HL-60/S4 treated with retinoic acid at 250 ng/mL for 4 days and 3 days (cell line): ENCODE data around the gene IFNA6.
"Not testable (repeated sequence)": the region's sequence is repeated elsewhere in the genome, so short reads cannot be mapped to it uniquely, and the experiment has no call there.

Experiments
- in situ Hi-C: fragments of 300-500 bp; cut with MboI; formaldehyde crosslinking; loops from 2 replicates; pipeline ENCODE4 v1.7.0; 2022; ENCODE audit warnings: low sequenced_read_pairs

IFNA6 gene

DNA sequence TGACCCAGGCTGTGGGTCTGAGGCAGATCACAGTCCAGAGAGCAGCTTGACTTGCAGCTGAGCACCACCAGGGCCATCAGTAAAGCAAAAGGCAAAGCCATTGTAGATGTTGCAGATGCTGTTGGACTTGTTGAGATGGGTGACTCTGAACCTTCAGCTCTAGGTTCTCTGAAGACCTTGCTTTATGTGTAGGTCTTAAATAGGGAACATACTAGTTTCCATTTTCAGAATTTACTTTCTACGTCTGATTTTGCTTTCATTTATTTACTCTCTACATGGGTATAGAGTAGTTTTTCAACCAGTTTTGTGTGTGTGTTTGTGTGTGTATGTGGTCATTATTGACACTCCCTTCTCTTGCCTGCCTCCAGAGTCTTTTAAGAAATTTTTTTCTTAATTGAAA lies at the start of gene IFNA6:
Gene IFNA6, minus strand, starts transcription at position 101 of the 400 bp plus-strand sequence. Its CDS starts 0 bp downstream, at position 101.
- in situ Hi-C loops: no loop called here

DNA sequence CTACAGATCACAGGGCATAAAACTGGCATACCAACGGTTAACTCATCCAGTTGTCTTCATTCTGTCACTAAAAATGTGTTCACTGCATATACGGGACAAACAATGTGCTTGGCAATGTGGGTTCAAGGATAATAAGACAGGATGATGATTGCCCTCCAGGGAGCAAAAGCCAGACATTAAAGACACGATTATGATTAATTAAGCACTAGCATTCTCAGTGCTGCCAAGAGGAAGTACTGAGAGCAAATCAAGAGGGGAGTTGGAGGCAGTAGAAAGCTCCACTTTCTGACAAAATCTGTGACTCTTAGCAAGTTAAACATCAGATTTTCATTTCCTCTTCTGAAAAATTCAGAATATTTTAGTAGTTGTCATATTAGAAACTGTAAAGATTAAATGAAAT lies 49.3 kb upstream of the IFNA6 start:
- in situ Hi-C loops: no loop called here

DNA sequence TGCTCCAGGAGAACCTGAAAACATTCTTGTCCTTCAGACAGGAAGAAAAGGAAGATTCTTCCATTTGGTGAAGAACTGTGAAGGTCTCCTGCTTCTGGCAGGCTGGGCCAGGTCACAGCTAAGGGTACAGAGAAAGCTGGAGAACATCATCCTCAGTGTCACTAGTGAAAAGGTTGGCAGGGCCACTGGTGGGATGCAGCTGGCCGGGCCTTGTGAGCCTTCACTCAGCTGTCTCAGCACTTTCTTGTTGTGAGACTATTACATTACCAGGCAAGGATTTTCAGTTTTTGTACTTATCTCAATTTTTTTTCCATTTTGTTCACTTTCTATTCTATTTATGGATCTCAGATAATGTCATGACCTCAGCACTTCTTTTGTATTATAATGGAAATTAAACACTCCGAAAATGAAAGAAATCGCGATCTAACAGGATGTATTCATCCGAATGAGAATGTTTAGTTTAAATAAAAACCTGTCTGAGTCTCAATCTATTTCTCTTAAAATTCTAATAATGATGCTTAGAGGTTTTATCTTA lies 48.3 kb upstream of the IFNA6 start:
- in situ Hi-C loops: no loop called here

DNA sequence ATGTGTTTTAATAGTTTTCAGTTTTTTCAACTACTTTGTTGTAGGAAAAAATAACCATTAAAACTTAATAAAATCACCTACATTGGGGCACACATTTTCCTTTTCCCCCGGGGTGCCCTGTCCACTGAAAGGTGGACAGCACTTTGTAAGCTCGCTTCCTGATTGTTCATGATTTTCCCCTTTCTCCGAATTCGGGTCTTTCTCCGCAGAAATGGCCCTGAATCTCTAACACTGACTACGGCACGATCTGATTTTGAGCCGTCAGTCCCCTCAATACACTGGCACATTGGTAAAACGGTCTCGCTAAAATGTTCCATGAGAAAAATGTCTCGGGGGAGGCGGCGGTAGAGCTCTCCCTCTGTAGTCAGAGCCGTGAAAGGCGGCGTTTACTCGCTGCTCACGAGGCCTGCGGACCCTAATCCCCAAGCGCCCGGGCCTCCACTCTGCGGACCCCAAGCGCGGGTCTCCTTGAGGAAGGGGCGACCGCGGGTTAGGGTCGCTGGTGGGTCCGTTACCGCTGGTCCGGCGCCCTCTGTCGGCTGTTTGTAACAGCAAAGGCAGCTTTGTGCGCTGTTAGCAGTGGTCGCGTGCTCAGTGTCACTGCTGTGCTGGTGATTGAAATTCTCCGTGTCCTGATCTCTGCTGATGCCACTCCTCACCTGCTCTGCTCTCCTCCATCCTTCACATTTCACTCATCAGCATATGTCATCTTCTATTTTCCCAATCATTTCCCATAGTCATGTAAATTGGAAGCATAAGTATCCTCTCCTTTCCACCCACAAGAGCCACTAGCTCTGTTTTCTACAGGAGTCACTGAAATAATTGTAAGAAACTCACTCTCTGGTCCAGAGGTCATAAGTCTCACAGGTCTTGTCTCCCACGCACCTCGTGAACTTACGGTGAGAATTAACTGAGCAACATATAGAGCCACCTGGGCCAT lies 45.4 kb upstream of the IFNA6 start:
- in situ Hi-C loops: no loop called here

DNA sequence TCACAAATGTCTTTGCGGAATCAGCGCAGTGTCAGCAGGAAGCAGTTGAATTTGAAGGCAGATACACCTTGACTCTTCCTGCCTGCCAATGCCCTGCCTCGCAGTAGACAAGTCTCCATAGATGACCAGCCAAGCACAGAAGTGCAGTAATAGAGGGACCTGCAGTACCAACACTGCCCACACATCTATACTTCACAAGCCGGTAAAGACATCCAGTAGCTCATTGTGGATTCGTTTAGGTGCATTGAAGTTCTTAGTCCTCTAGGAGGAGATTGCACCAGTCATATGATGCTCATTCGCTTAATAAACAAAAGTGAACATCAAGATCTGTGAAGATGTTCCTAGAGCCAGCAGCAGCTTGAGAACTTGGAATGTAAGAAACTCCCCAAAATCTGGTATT lies 41.6 kb upstream of the IFNA6 start:
- in situ Hi-C loops: no loop called here

DNA sequence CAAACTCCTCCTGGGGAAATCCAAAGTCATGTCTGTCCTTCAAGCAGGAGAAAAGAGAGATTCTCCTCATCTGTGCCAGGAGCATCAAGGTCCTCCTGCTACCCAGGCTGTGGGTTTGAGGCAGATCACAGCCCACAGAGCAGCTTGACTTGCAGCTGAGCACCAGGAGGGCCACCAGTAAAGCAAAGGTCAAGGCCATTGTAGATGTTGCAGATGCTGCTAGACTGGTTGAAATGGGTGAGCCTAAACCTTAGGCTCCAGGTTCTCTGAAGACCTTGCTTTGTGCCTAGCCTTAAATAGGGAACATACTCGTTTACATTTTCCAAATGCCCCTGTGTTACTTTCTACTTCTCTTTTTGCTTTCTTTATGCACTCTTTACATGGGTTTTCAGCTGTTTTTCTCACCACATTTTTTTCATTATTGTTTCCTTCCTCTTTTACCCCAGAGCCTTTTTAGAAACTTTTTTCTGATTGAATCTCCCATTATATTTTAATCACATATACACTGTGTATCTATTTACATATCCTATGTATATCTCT lies 34.5 kb upstream of the IFNA6 start, which contains the start of gene IFNA2:
Gene IFNA2, minus strand, starts transcription at position 268 of the 540 bp plus-strand sequence. Its CDS starts 69 bp downstream, at position 199.
- in situ Hi-C loops: no loop called here

DNA sequence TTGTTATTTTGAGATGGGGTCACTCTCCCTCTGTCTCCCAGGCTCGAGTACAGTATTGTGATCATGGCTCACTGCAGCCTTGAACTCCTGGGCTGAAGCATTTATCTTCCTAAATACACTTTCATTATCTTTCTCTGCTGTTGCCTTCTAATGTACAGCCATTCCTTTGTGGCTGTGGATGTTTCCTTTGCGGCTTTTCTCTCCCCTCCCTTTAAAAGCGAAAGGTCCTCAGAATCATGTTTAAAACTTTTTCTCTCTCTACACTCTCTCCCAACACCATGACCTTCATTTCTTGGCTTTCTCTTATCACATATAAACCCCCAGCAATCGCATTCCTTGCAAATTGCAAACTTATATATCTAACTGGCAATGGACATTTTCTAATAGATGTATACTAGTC lies 32.9 kb upstream of the IFNA6 start:
- in situ Hi-C loops: no loop called here

DNA sequence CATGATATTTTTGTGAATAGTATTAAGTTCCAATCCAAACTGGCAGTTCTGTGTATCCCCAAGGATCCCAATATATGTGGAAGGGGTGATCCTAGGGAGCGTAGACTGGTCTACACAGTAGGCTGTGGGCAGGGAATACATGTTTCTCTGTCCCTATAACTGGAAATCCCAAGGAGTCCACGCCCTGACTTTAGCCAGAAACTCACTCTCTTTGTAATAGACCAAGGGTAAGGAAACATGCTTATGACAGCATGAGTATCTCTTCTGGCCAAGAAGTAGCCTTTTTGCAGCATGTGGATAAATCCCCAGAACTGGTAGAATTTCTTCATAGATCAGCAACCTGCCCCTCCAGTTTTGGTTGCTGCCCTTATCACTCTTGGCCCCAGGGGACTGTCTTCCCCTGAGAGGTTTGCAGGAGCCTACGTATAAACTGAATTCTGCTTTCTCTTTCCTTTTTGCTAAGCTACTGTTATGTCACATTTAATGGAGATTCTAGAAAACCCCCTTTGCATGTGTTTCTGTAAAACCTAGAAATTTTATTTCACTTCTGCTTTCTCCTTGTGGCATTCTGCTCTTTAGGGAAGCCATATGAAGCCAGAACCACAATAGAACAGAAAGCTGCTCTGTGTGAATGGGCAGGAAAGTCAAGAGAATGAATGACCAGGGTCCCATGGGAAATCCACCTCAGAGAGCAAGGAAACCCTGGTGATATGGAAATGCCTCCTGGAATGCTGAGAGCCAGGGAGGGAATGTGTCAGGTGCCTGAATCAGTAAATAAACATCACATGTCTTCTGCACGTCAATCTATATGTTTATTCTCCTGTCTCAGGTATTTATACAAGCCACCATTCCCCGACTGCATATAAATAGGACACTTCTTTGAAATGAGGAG lies 31.0 kb upstream of the IFNA6 start:
- in situ Hi-C loops: no loop called here

DNA sequence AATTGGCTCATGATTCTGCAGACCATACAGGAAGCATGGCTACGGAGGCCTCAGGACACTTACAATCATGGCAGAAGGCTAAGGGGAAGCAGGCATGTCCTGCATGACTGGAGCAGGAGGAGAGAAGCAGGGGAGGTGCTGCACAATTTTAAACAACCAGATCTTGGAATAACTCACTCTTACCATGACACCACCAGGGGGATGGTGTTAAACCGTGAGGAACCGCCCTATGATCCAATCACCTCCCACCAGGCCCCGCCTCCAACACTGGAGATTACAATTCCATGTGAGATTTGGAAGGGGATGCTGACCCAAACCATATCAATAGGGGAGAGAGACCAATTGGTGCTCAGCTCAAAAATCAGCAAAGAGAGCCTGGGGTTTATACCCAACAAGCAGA lies 20.8 kb upstream of the IFNA6 start:
- in situ Hi-C loops: not testable (repeated sequence)

DNA sequence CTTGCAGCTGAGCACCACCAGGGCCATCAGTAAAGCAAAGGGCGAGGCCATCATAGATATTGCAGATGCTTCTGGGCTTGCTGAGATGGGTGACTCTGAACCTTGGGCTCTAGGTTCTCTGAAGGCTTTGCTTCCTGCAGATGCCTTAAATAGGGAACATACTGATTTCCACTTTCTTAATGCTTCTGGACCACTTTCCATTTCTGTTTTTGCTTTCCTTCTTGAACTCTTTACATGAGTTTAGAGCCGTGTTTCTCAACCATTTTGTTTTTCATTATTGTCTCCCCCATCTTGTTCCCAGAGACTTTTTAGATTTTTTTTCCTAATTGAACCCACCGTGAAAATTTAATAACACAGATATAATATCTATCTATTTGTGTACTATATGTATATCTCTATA lies 17.3 kb upstream of the IFNA6 start, which contains the start of gene IFNA13:
Gene IFNA13, minus strand, starts transcription at position 101 of the 400 bp plus-strand sequence. Its CDS starts 47 bp downstream, at position 54.
- in situ Hi-C loops: no loop called here

DNA sequence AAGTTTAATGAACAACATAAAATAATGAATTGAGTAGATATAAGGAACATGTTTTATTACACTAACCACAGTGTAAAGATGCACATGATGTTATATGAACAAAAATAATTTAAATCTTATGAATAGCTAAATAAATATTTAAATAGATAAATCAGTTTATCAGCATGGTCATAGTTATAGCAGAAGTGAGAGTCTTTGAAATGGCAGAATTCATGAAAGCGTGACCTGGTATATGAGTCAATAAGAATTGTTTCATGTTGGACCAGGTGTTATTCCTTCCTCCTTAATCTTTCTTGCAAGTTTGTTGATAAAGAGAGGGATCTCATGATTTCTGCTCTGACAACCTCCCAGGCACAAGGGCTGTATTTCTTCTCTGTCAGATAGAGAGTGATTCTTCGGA lies 16.5 kb upstream of the IFNA6 start:
- in situ Hi-C loops: not testable (repeated sequence)

DNA sequence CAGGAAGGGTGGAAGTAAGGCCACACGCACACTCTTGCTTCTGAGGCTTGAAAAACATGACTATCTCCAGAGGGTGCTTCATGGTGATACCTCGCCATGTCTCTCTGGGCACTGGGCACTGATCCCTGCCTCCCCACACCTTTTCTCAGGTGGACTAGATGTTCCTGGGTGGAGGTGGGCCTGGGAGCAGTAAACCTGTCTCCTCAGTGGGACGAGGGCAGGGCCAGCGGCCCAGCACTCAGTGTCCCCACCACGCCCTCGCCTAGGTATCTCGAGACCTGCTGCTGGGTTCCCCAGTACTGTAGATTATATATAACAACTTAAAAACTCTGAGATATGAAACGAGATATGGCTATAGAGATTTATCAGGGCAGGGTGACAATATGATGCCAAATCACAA lies 11.6 kb upstream of the IFNA6 start:
- in situ Hi-C loops: no loop called here

DNA sequence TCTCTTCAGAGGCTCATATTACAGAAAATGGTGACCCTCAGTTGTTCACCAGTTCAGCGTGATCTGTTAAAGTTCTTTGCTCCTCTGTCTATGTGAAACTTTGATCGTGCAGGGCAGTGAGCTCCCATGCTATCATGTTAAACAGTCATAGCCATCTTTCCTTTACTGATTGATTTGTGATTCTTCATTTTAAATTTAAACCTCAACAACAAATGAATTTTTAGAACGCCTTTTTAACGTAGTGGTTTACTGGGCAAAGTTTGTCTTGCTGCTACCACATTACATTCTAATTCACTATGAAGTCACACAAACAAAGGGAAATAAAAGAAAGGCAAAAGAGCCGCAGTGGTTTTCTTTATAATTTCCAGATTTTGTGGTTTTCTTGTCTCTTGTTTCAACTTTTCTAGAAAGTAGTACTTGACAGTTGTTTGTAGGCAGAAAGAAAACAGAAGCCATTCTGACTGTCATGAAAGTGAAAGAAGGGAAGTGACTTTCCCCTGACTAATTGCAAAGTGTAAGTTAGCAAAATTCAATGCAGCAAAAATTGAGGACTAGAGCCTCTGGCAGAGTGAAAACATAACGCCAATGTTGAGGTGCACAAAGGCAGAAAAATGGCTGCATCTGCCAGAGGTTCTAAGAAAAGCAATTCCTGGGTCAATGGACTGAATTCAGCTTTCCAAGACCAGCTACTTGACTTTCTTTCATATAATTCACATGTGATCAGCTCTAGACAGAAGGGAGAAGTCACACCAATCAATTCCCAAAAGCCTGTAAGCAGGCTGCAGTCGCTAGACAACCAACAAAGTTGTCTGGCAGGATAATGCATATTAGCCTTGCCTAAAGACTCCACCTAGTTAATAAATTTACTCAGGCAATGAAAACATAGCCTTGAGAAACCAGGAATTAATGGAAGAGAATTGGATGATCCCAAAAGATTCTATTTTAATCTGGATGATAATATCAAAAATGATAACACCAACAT lies 7.1 kb upstream of the IFNA6 start:
- in situ Hi-C loops: no loop called here

DNA sequence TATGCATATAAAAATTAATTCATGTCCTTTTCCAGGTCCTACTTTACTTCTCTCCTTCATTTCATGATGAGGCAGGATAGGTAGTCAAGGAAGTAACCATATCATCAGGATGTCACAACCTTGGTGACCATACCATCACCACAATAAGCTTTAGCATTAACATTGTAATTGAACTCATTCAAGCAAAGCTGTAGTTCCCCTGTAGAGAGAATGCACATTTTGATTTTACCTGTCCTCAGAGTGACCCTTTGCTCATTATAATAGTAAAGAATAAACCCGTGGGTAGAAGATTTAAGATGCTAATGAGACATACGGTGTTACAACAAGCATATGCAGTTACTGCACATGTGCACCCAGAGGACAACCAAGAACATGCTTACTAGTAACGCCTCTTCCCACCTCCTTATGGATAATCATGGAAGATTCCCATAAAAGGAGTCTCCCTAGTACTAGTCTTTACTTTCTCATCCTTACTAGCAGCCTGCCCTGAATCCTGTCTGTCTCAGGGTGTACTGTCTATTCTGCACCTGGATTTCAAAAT lies 2.2 kb downstream of the IFNA6 start:
- in situ Hi-C loops: loop anchor here (25.0 kb wide), 1 partner anchor 89 kb away; the partner anchor contains the start of gene IFNA1

DNA sequence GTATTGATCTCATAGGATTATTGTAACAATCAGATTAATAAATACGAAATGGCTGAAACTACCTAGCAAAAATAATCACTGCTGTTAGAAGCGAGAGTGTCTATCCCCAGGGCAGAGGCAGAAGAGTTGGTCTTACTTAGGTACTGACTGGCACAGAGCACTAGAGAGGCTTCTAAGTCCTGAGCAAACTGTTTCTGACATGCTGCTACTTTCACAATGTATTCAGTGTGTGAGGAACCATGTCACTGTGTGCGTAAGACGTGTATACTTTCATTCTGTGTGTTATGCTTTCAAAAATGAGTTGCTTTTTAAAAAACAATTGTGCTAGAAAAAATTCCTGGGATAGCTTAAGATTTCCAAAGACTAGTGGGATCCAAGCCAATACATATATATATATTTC lies 10.0 kb downstream of the IFNA6 start:
- in situ Hi-C loops: loop anchor here (25.0 kb wide), 1 partner anchor 97 kb away; the partner anchor contains the start of gene IFNA1

DNA sequence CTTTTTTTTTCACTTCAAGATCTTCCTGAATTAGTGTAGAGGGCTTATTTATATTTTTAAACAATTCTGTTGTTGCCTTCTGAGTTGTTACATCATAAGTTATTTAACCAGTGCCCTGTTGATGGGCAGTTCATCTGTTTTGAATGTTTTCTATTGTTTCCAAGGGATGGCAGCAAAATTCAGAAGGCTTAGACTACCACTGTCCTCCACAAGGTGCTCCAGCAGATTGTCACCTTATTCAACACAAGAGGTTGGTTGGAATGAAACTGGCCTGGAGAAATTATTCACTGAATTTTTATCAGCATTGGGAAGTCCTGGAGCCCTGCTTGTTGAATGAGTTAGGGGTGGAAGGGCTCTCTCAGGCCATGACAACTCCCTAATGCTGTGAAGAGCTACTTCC lies 14.2 kb downstream of the IFNA6 start:
- in situ Hi-C loops: loop anchor here (25.0 kb wide), 1 partner anchor 101 kb away; the partner anchor contains the start of gene IFNA1

DNA sequence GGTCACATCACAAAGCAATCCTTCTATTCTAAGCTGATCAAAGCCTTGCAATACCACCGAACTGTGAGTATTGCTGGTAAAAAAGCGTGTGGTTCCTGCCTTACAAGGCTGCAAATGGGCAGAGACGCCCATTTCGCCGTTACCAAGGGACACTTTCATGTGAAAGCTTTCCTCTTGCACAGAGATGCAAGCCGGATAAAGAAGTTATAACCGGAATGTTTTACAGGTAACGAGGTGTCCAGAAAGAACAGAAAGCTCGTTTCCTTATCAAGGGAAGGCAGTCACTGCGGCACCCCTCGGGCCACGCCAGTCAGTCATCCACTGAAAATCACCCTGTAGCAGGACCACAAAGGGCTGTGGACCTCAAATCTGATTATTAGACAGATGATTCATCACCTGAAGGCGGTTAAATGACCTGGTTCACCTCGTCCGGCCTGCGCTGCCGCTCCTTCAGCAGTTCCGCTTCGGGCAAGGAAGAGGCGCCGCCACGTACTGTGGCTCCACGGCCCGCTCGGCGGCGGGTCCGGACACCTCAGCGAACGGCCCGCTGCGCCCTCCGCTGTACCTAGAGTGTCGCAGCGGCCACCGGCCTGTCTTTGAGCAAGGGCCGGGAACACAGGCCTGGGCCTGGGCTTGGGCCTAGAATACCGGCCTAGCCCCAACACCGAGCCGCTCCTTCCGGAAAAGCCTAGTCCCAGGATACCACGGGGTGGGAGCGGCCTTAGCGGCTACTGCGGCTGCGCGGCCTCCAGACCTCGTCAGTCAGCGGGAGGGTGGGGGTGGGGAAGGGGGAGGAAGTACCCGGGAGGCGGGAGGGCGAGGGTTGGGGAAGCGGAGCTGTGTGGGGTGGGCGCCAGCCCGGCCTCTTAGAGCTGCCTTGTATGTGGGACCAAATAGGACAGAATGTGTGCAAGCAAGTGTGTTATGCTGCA lies 15.7 kb downstream of the IFNA6 start, which contains the start of gene KLHL9:
Gene KLHL9, minus strand, starts transcription at position 704 of the 932 bp plus-strand sequence. Its CDS starts 545 bp downstream, at position 159.
- in situ Hi-C loops: loop anchor here (25.0 kb wide), 1 partner anchor 102 kb away; the partner anchor contains the start of gene IFNA1

DNA sequence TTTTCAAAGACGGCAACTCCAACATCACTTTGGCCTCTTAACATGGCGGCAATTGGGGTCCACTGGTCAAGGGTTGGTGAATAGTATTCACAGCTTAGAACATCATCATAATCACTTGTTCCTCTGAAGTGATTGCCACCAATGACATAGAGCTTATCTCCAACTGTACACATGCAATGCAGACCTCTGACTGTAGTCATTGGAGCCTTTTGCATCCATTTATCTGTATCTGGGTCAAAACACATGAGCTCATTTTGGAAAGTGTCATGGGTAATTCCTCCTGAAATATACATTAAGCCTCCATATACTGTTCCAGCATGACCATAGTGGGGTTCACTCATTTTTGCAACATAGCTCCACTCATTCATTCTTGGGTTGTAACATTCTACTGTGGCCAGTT lies 17.5 kb downstream of the IFNA6 start:
- in situ Hi-C loops: loop anchor here (25.0 kb wide), 1 partner anchor 104 kb away; the partner anchor contains the start of gene IFNA1
